Breast epithelium (tissue), 4 donors: ENCODE data around the gene GPX3. TPM values are rescaled to one million over a fixed set of nuclear protein-coding genes. Genes with fewer than 3 reads are reported as not detected.
A peak's percentile ranks its signal among the peaks of the same experiment; 100 is the strongest.

Source experiments
- DNase-seq, 2 donors: peaks; one replicate each; pipeline ENCODE4 v3.0.0-alpha.2; 2019; ENCODE audit warnings: low spot score in 2 of 2
- H3K27ac ChIP-seq, 2 donors: fragments of 200-600 bp; sonication (generic) in 1 of 2; one replicate each; pipeline ENCODE4 v1.5.1; 2016 to 2019; ENCODE audit warnings: mild to moderate bottlenecking in 1 of 2
- H3K27me3 ChIP-seq, 2 donors: fragments of 200-600 bp; sonication (generic) in 1 of 2; one replicate each; pipeline versions ENCODE4 v1.5.1 to v1.6.0; 2017 to 2019; ENCODE audit warnings: control low read depth in 1 of 2, mild to moderate bottlenecking in 1 of 2
- H3K36me3 ChIP-seq: fragments of 200-600 bp; one replicate; pipeline ENCODE4 v1.5.1; 2019
- H3K4me1 ChIP-seq, 2 donors: fragments of 200-600 bp; sonication (generic); one replicate each; pipeline ENCODE4 v1.5.1; 2016 to 2019; ENCODE audit warnings: control low read depth in 1 of 2
- H3K4me3 ChIP-seq, 3 donors: fragments of 200-600 bp; sonication (generic); 1 replicate in 2 of 3; 2 replicates in 1 of 3; pipeline ENCODE4 v1.5.1; 2016 to 2019; ENCODE audit warnings: mild to moderate bottlenecking in 3 of 3, moderate library complexity in 2 of 3
- H3K9me3 ChIP-seq, 2 donors: fragments of 200-600 bp; sonication (generic) in 1 of 2; one replicate each; pipeline ENCODE4 v1.5.1; 2016 to 2019; ENCODE audit warnings: control low read depth in 1 of 2
- POLR2A ChIP-seq: fragments of 450-650 bp; IDR thresholded peaks from one replicate; pipeline ENCODE4 v1.6.1; 2016; ENCODE audit warnings: antibody characterized with exemption, mild to moderate bottlenecking, moderate library complexity
- POLR2AphosphoS5 ChIP-seq, 3 donors: sonication (generic); formaldehyde crosslinking; IDR thresholded peaks; one replicate each; pipeline ENCODE4 v1.6.1; 2017; ENCODE audit warnings: antibody characterized with exemption in 3 of 3
- intact Hi-C: fragments of 100-400 bp; cut with DNase I; formaldehyde crosslinking; loops from one replicate; pipeline ENCODE4 v1.15.1; 2023; ENCODE audit warnings: low total_unique reads
- total RNA-seq, 3 donors: library from RNA; depleted of rRNA; stranded (reverse); fragments of >200 nt; gene quantifications; one replicate each; pipeline ENCODE4 v1.1.0, GENCODE V29; 2016
- TF ChIP-seq, protein P1 (sequence below), 3 donors: fragments of 450-650 bp; IDR thresholded peaks; one replicate each; pipeline ENCODE4 v1.5.1; 2016 to 2017; ENCODE audit warnings: antibody characterized with exemption in 3 of 3, mild to moderate bottlenecking in 3 of 3, moderate library complexity in 3 of 3

The GPX3 gene
- total RNA-seq, 3 donors from 2014 or later, result 1,215 to 5,290 (median 2,830) TPM

DNA sequence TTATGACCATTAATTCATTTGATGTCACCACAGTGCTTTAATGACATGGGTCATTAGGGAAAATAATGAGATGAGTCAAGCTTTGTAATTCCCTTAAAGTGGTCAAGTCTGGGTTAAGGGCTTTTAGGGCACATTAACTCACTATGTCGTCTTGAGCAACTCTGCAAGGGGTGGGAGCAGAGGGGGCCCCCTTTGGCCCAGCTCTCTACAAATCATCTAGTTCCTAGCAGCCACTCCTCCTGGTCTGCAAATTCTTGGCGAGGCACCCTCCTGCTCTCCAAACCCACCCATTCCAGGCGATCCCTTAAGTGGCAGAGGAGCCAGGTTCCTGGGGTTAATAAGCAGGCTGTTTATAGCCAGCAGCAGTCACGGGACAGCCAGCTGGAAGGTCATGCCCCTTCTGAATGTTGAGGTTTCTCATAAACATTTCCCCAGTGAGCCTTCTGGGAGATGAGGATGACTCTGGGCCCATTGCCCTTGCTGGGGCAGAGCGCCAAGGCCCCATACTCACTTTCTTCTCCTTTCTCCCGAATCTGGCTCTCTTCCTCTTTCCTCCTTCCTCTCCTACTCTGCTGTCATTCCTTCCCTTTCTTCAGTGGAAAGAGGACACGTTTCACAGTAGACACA is 14.3 kb upstream of the GPX3 start:
- peak; percentile 18 for TF ChIP-seq POLR2A
- TF ChIP-seq, protein P1, sequence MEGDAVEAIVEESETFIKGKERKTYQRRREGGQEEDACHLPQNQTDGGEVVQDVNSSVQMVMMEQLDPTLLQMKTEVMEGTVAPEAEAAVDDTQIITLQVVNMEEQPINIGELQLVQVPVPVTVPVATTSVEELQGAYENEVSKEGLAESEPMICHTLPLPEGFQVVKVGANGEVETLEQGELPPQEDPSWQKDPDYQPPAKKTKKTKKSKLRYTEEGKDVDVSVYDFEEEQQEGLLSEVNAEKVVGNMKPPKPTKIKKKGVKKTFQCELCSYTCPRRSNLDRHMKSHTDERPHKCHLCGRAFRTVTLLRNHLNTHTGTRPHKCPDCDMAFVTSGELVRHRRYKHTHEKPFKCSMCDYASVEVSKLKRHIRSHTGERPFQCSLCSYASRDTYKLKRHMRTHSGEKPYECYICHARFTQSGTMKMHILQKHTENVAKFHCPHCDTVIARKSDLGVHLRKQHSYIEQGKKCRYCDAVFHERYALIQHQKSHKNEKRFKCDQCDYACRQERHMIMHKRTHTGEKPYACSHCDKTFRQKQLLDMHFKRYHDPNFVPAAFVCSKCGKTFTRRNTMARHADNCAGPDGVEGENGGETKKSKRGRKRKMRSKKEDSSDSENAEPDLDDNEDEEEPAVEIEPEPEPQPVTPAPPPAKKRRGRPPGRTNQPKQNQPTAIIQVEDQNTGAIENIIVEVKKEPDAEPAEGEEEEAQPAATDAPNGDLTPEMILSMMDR (IDR thresholded peaks at IDR 0.05), result no peak
- peak; percentile 75 to 96 (median 90) for TF ChIP-seq POLR2AphosphoS5 (IDR thresholded peaks at IDR 0.05)
- Histone ChIP-seq H3K36me3 (no peaks in the 10 kb centered on the region), H3K27me3 (no peaks in the 10 kb centered on the region), H3K4me3 (peak overlapping the region in 1 of 3 donors; percentile 17), H3K4me1 (peaks cover 0 to 6% of the 10 kb centered on the region in 2 donors), H3K27ac (peak overlapping the region; percentile 82 to 92), H3K9me3 (no peaks in the 10 kb centered on the region)
- intact Hi-C loops, result no loop called here
- peak; percentile 62 to 76 for DNase-seq

DNA sequence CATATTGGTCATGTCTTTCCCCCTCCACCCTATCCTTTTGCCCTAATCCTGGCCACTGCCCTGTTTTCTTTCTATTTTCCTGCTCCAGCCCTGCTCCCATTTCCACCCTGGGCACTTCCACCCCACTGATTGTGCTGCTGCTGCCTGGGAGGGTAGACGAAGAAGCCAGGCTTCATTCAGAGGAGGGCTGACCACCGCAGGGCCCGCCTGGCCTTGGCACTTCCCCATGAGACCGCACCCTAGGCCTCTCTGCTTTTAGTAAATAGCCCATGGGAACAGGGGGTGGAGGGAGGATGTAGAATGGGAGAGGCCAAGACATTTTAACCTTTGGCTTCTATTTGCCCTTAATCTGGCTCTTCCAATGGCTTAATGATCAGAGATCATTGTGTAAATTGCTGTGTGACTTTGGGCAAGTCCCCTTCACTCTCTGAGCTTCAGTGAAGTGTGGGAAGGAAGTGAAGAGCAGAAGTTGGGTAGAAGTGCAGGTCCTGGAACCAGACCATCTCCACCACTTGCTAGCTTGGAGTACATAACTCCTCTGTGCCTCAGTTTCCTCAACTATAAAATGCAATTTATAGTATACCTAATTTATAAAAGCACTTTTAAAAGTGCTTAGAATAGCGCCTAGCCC is 13.6 kb upstream of the GPX3 start:
- Histone ChIP-seq H3K27me3 (no peaks in the 10 kb centered on the region), H3K9me3 (no peaks in the 10 kb centered on the region), H3K36me3 (no peaks in the 10 kb centered on the region), H3K27ac (peak overlapping the region; percentile 82 to 92), H3K4me3 (no peak overlapping the region), H3K4me1 (peaks cover 0 to 6% of the 10 kb centered on the region in 2 donors)
- intact Hi-C loops, result no loop called here
- TF ChIP-seq POLR2A, result no peak
- no peak for TF ChIP-seq POLR2AphosphoS5 (IDR thresholded peaks at IDR 0.05)
- TF ChIP-seq, protein P1 (IDR thresholded peaks at IDR 0.05), result no peak
- DNase-seq, result no peak

DNA sequence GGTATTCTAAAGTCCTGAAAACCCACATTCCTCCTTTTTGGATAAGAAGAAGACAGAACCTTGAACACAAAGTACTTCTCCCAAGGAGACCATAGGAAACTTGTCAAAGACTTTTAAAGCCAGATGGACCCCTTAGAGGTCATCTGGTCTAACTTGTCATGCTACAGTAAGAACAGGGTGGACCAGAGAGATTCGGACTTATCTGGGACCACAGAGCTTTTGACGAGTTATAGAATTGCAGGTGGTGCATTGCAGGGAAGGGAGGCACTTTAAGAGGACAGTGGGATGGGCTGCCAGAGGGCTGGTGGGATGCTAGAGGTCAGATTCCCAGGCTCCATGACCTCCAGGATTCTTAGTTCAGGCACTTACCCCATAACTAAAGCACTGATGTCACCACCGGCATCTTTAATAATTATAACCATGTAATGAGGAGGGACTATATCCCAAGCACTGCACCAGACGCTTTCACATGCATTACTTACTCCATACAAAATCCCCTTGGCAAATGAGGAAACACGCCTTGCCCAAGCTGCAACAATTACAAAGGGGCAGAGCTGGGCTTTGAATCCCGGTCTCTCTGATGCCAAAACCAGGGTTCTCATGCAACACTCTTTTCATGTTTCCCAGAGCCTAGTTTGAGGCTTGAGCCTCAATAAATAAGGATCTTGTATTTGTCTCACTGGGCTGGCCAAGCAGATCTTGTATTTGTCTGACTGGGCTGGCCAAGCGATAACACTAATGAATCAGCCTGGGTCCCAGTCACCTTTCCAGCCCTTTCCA is 12.8 kb upstream of the GPX3 start:
- Histone ChIP-seq H3K36me3 (no peaks in the 10 kb centered on the region), H3K4me3 (no peak overlapping the region), H3K9me3 (no peaks in the 10 kb centered on the region), H3K27ac (peak overlapping the region; percentile 82 to 92), H3K27me3 (no peaks in the 10 kb centered on the region), H3K4me1 (peaks cover 0 to 6% of the 10 kb centered on the region in 2 donors)
- intact Hi-C loops, result no loop called here
- DNase-seq, result no peak
- TF ChIP-seq POLR2A (no peak), POLR2AphosphoS5 (IDR thresholded peaks at IDR 0.05) (no peak)
- TF ChIP-seq, protein P1 (IDR thresholded peaks at IDR 0.05), result no peak

DNA sequence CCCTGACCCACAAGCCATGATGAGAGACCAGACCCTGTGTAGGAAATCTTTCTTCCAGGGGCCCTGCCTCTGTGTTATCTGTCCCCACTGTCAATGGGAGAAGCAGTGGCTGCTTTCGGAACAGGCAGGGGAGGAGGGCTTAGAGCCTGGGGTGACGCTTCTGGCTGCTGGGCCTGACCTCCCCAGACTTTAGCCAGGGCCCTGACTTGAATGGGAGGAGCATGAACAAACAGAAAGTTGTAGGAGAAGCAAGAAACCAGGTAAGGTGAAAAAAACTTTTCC is 12.2 kb upstream of the GPX3 start:
- peak overlapping the region in 1 of 2 donors; percentile 92 for H3K27ac ChIP-seq
- H3K27me3 ChIP-seq, result no peaks in the 10 kb centered on the region
- no peaks in the 10 kb centered on the region for H3K9me3 ChIP-seq
- H3K4me3 ChIP-seq, result no peak overlapping the region
- intact Hi-C loops, result no loop called here
- no peak for TF ChIP-seq POLR2A
- TF ChIP-seq POLR2AphosphoS5 (IDR thresholded peaks at IDR 0.05), result no peak
- TF ChIP-seq, protein P1 (IDR thresholded peaks at IDR 0.05), result no peak
- no peaks in the 10 kb centered on the region for H3K36me3 ChIP-seq
- H3K4me1 ChIP-seq, result peaks cover 0 to 6% of the 10 kb centered on the region in 2 donors
- DNase-seq, result no peak

DNA sequence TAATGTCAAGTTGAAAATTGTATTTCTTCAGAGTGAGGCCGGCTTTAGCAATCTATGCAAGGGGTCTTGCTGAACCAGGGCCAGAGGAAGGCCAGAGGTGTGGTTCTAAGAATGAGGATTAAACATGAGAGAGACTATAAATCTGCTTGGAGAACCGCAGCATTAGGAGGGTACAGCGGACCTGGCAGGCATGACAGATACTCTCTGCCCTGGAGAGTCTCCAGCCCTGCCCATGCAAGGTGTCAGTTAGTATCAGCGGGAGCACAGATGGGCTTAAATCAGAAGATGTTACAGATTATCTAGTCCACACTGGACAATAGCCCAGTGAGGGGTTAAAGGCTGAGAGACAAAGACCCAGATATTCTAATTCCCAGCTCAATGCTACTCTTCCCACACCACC is 11.5 kb upstream of the GPX3 start:
- DNase-seq, result no peak
- intact Hi-C loops, result no loop called here
- Histone ChIP-seq H3K27me3 (no peaks in the 10 kb centered on the region), H3K27ac (no peak overlapping the region), H3K4me3 (no peak overlapping the region), H3K4me1 (peaks cover 0 to 6% of the 10 kb centered on the region in 2 donors), H3K9me3 (no peaks in the 10 kb centered on the region), H3K36me3 (no peaks in the 10 kb centered on the region)
- TF ChIP-seq, protein P1 (IDR thresholded peaks at IDR 0.05), result no peak
- TF ChIP-seq POLR2A (no peak), POLR2AphosphoS5 (IDR thresholded peaks at IDR 0.05) (no peak)
